GM19240 (cell line): ENCODE data around the gene CDH6.

ENCODE experiments used
- DNase-seq: peaks from one replicate; pipeline ENCODE4 v3.0.0; 2011; ENCODE audit warnings: low spot score; ENCODE audit not compliant: insufficient read length

CDH6 gene

DNA sequence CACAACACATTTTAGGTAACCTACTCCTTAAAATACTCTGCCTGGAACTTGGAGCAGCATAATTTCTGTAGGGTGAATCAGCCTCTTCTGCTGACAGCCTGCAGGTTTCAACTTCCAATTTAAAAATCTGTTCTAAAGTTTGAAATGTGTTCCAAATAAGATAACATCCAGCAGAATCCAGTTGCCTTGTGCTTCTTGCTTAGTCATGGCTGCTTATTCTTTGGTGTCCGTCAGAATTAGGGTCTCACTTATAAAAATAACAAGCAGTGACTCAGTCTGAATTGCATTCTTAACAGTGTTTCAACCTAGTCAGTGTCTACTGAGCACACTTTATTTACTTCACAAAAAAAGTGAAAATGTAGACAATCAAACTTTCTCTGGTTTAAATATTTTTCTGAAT is 3.7 kb downstream of the CDH6 start:
- no peak for DNase-seq

DNA sequence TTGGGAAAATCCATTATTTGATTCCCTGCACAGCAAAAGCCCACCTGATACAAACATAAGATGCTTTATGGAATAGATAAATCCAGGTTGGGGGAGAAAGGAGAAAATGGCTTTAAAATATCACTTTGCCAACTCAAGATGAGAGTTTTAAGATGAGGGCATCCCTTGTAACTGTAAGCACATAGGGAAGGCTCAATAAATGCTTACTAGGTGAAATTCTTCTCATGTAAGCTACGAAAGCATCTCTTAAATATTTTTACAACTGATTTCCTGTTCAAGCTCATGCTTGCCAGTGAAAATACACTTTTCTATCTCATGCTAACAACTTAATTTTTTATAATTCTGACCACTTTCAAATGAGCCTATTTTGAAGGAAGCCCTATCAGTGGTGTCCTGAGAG is 11.5 kb downstream of the CDH6 start:
- DNase-seq, result no peak

DNA sequence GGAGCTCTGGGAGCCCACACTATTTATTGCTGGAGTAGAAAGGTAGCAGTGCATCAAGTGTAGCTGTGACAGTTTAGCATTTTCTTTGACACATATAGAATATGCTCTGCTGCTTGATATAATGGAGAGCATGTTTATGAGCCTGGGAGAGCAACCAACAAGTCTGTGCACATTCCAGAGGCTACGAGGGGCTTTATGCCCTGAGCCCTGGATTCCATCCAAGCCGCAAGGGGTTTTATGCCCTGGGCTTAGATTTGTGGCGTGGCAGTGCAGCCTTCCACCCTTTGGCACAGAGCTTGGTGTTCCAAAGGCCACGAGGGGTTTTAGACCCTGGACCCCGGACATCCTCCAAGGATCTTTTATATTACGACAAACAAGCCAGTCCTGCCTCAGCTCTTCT is 14.6 kb downstream of the CDH6 start:
- no peak for DNase-seq

DNA sequence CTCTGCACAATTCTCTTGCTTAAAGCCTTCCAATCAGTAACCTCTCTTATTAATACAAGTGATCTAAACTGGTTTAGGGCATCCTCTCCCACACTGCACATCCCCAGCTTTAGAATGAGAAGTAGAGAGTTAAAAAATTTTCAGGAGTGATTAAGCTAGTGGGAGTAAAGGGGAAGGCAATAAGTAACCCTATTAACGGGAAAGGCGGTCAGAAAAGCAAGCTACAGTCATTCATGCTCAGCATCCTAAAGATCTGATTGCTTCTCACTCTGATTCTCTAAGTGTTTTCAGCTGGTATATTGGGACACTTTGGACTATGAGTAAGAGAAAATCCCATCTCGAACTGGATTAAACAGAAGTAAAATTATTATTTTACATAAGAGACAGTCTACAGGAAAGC is 15.8 kb downstream of the CDH6 start:
- DNase-seq, result no peak

DNA sequence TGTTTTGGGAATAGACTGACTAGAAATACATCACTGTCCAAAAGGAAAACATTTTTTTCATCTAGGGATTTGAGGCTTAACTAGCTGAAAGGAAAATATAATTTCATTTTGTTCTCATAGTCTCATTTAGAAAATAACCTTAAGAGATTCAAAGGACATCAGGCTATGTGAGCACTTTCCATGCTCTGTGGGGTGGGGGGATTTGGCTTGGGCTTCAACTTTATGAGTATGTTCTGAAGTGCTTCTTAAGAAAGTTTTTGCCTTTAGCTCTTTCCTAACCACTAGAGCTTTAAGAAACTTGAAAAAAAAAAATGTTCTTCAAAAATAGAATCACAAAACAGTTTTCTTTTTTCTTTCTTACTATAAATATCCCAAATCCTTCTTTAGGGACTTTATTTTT is 17.6 kb downstream of the CDH6 start:
- no peak for DNase-seq

DNA sequence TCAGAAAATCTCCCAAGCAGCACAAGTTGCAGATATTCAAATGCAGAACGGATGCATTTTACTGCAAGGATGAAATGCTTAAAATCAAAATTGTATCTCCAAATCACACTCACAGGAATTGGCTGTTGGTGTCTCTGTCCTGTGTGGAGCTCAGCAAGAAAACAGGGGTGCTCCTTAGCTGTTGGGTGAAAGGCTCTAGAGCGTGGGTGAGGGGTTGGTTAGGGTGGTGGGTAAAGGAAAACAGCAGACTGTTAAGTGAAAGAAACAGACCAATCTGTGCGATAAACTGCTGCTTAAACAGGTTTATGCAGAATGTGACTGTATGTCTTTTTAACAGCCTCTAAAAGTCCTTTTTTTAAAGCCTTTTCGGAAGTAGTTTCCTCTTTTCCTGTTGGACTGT is 19.8 kb downstream of the CDH6 start:
- DNase-seq, result no peak

DNA sequence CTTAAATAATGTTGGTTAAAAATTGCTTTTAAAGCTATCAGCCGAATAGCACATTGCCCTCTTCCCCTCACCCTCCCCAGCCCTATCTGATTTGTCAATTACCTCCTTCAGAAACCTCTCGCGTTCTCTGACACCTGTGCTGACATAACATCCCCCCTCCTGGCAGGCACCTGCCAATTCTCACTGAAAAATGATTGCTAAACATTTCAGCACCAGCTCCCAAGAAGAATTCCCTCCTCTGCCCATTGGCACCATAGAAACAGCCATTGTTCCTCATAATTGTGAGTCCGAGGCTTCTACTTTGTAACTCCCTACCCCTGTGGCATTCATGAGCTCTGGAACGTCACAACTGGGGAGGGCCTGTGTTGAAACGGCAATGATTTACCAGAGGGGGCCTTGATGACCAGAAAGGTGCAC is 20.2 kb downstream of the CDH6 start:
- DNase-seq, result no peak

DNA sequence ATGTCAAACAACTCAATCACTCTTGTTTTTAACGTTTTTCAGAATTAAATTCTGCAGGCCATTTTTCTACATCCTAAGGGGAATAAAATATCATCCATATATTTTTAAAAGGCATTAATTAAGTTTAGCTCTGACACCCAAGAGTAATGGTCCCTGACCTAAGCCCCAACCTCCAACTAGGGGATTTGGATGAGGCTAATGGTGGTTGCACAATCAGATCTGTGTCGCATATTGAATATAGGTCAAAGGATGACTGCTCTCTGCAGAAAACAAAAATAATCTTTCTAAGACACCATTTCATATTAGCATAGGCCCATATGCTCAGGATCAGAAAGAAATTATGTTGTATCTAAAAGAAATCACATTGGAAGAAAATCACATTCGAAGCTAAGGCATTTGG is 20.7 kb downstream of the CDH6 start:
- DNase-seq, result no peak

DNA sequence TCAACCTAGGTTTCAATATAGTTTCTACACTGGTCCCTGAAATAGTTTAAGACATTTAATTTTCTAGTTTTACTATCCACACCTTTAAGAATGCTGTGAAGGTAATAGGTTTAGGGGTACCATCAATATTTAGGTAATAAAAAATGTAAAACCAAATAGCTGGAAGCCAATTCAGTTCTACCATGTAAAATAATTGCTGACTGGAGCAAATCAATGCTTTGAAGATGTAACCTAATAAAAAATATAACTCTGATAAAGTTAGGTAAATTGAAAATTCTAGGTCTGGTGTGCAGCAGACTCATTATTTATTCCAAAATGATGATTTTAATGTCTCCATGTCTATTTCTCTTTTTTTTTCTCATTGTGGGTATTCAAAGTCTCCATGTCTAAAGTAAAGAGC is 21.8 kb downstream of the CDH6 start:
- DNase-seq, result no peak

DNA sequence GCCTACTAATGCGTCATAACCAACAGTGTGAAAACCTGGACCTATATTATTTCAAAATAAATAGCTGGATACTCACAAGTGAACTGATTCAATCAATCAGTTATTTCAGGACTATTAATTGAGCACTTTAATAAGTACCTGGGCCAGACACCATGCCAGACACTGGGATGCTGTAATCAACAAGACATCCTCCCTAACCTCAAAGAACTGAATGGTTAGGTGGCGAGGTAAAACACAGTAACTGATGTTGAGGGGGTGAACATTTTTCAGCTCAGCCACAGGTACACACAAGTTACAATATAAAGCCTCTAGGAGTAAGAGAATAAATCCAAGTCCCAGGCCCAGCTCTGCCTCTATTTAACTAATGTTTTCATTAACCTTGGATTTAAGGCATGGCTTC is 24.0 kb downstream of the CDH6 start:
- DNase-seq, result no peak

DNA sequence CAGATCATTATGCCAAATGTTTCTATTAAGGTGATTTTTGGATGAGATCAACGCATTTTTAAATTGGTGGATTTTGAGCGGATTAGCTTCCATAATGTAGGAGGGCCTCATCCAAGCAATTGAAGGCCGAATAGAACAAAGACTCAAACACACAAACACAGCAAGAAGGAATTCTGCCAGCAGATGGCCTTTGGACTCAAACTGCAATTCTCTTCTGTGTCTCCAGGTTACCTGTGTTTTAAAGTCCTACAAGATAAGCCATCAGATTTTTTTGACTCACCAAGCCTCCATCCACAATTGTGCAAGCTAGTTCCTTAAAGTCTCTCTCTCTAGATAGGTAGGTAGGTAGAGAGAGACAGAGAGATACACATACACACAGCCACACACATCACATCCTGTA is 25.5 kb downstream of the CDH6 start:
- no peak for DNase-seq

DNA sequence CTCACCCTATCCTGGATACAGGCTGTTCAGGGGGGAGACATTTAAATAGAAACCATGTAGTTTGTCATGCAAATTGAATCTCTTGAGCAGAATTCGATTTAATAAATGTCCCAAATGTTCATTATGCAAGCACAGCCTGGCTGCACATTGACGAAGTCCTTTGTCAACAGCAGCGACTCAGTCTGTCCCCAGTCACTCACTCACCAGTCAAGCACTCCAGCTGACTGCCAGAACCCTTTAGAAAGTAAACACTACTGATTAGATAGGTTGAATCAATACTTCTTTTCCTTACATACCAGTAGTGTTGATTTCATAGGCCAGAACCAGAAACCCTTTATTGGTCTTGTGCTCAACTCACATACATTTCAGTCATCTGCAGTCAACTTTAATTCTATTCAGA is 27.5 kb downstream of the CDH6 start:
- no peak for DNase-seq

DNA sequence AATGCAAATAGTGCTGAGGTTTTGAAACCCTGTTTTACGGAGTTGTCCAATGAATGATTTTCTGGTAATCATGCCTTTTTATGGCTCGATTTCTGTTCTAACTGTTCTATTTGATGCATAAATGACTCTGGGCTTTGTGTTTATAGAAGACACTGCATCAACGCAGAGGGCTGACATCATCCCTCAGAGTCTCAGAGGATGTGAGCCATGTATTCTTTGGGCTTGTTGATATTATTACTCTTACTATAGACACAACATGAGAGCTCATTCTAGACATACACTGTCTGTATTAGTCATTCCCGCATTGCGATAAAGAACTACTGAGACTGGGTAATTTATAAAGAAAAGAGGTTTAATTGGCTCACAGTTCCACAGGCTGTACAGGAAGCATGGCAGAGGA is 31.6 kb downstream of the CDH6 start:
- DNase-seq, result no peak

DNA sequence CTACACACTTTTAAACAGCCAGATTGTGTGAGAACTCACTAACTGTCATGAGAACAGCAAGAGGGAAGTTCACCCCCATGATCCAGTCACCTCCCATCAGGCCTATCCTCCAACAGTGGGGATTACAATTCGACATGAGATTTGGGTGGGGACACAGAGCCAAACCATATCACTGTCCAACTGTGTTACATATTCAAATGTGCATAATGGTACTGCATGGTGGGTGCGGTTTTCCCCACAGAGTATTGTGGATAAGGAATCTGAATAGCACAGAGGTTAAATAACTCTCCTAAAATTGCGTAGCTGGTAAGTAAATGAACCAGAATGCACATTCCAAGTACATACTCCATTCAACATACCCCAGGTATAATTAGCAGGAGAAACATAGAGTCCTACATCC is 32.1 kb downstream of the CDH6 start:
- no peak for DNase-seq

DNA sequence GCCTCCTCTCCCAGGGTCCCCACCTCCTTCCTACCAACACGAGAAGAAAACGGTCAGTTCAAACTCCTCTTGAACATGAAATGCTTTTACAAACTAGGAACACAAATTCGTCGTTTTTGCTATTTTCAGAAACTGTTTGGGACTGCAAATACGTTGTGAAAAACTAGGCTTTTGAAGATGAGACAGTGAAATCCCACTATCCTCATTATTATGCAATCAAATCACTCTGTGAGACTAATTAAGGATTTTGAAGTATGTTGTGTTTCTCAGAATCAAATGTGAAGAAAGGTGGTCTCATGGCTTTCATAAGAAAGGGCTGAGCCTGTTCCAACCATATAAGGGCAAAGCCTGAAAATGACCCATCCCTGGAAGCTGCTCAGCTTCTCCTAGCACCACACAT is 33.2 kb downstream of the CDH6 start:
- no peak for DNase-seq

DNA sequence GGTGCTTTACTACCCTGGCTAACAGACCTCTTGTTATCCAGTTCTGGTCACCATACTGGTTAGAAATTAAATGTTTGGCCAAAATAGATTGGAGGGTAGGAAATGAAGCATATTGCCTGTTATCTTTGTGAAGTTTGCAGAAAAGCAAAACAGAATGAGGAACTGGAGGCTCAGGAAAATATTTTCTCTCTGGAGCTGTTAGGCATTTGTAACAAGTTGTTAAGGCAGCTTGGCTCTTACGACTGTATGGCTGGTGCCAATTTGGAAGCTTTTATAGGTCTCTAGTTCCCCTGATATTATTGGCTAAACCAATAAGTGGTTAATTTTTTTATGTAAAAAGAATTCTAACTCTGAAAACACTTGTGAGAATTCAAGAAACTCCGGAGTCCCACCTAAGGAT is 35.8 kb downstream of the CDH6 start:
- DNase-seq, result no peak

DNA sequence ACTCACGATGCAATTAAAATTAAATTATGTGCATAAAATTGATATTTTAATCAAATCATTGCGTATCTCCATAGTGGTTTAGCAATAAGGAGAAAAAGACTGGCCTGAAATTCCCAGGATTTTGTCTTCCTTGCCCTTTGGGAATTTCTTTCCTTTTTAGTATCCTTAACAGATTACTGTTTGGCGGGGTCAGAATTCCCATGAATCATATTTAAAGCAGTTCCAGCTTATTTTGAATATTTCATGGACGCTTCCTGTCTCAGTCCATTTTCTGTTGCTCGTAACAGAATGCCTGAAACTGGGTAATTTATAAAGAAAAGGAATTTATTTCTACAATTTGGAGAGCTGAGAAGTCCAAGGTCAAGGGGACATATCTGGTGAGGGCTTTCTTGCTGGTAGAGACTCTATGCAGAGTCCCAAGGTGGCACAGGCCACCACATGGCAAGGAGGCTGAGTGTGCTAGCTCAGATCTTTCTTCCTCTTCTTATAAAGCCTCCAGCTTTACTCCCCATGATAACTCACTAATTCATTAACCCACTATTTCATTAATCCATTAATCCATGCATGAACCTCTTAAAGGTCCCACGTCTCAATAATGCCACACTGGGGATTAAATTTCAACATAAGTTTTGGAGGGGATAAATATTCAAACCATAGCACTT is 37.8 kb downstream of the CDH6 start:
- no peak for DNase-seq

DNA sequence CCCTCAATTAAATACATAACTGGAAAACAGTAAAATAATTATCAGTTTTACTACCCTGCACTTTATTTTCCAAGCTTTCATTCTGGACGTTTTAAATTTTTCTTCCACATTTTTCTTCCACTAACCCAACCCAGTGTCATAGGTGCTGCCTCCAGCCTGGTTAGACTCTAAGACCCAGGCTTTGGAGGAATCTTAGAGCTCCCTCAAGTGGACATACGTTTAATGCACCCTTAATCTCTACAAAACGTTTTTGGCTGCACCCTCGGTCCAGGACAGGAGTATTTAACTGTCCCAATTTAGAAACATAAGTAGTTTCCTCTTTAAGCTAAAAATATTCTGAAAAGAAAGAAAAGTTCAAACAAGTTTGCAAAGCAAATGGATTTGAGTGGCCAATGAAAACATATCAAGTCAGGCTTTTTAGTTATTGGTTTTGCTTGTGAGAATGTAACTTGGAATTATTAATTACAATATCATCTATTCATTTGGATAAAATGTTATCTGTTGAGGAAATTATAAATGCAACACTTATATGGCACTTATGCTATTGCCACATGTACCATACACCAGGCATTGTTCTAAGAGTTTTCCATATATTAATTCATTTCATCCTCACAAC is 38.9 kb downstream of the CDH6 start:
- DNase-seq, result no peak

DNA sequence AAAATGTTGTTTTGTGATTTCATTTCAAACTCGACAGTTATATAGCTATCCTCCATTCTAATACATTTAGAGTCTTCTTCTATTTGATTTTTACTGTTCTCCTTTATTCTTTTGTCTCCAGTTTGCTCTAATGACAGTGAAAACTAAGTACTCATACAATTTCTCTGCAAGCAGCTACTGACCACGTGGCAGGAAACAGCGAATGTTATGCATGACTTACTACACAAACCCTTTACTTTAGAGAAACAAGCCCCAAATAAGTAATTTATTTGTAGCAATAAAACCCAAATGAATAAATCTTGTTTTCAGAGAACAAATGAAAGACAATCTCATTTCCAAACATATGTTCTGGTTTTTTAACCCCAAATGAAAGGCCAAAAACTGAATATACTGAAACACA is 41.9 kb downstream of the CDH6 start:
- no peak for DNase-seq

DNA sequence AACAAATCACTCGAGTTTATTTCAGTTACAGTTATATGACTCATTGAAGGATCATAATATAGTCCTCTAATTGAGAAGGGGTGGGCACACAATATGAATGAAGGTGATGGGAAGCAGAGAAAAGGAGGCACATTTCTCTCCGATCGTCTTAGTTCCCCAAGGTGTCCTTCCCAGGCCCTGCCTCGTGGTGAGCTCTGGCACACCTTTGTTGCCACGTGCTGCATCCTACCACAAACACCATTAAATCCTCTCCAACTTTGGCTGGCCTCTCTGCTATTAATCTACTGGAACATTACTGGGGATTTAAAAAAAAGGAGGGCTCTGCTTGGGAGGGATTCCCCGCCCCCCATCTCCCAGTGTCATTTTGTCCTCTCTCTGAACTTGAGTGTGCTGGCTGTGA is 42.9 kb downstream of the CDH6 start:
- no peak for DNase-seq

DNA sequence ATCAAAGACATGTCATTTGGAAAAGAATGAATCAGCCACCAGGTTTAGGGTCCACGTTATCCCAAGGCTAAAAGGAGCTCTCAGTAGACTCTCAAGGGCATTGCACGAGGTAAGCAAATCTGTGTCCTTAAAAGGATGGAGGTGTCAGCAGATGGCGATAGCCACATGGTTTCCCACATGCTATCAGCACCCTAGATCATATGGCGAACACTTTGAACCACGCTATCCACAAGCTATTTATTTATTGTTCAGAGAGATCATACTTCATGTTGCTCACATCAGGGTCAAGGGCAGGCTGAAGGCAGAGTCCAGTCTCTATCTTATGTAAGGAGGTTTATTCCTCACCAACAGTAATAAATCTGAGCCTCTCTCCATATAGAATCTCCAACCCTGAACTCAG is 43.7 kb downstream of the CDH6 start:
- no peak for DNase-seq

DNA sequence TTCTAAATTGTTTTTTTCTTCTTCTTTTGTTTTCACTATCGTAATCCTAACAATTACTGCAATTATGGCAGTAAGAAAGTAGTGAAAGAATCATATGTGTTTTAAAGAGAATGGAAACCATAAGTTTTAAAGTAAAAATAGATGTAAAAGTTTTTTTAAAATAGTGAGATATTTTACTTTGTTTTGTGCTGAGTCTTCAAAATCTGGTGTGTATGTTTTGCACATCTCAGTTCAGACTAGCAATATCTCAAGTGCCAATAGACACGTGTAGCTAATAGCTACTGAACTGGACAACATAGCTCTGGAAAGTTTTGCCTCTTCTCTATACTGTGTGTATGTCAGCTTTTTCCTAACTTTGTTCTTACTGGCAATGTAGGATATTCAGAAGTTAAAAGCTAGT is 45.0 kb downstream of the CDH6 start:
- DNase-seq, result no peak

DNA sequence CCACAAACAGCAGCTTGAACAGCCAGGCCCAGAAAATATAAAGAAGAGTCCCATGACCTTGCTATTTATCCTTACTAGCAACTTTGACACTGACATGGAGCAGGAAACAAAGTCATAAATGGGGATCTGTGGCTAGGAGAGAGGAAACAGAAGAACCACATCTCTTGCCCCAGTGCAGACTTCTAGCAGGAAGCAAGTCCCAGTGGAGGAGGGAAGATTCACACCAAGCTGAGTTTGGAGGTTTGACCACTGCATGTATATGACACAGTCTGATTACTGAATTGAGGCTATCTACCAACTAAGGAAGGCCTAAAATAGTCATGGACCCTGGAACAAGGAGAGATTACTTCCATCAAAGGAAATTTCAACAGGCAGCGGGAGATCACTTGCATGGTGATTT is 51.4 kb downstream of the CDH6 start:
- no peak for DNase-seq

DNA sequence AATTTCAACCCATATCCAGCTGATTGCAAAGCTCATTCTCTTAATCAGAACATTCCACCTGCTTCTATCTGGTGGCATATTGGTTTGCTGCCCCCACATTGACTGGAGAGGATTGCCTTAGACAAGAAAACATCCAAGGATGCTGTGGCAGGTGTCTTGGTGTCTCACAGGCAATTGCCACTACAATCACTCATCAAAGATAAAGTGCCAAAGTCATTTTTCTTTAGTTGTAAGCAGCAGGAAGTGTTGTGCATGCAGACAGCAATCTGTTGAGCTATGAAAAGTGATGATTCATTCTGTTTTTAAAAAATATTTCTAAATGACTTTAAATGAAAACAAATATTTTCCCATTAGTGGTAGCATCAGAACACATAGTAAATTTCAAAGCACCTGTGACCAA is 53.9 kb downstream of the CDH6 start:
- no peak for DNase-seq
